ENCODE data around the gene KLHL41.
A peak's percentile ranks its signal among the peaks of the same experiment; 100 is the strongest.

KLHL41 gene

DNA sequence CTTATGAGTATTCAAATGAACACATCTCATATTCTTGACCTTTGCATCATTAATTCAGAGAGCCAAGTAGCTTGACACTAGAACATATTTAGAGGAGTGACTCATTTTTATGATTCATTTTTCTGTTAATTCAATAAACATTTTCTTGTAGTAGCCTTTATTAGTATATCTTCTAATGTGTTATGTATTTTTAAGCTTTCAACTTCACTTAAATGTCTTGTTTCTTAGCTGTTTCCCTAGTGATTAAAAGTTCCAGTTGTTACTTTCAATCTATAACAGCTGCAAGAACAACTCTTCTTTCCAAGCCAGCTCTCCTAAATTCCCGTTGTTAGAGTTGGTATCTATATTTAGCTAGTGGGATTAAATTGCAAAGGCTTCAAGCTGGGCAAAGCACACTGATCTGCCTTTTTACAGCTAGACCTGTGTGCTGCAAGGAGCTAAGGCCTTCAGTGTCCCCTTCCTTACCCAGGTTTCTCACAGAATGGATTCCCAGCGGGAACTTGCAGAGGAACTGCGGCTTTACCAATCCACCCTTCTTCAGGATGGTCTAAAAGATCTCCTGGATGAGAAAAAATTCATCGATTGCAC is at the start of gene KLHL41:
TSS of gene KLHL41 (plus strand) at position 405 of the 588 bp plus-strand sequence. CDS start at position 482, 77 bp downstream.
- peak; percentile 49 for DNase-seq

DNA sequence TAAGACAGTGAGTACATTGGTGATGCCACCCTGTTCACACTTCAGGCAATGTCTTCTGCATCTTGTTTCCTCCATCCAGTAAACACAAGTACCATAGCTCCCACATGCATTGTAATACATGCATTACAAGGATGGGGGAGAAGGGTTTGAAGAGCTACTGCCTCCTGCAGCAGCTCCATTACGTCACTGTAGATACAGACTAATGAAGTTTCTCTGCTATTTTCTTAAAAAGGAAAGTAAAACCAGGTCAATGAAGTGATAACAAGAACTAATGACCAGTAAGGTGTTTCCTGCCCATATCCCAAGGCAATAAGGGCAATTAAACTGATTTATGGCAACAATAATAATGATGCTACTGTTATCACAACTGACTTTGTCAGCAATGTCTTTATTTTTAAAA is 48.4 kb upstream of the KLHL41 start:
- DNase-seq = no peak

DNA sequence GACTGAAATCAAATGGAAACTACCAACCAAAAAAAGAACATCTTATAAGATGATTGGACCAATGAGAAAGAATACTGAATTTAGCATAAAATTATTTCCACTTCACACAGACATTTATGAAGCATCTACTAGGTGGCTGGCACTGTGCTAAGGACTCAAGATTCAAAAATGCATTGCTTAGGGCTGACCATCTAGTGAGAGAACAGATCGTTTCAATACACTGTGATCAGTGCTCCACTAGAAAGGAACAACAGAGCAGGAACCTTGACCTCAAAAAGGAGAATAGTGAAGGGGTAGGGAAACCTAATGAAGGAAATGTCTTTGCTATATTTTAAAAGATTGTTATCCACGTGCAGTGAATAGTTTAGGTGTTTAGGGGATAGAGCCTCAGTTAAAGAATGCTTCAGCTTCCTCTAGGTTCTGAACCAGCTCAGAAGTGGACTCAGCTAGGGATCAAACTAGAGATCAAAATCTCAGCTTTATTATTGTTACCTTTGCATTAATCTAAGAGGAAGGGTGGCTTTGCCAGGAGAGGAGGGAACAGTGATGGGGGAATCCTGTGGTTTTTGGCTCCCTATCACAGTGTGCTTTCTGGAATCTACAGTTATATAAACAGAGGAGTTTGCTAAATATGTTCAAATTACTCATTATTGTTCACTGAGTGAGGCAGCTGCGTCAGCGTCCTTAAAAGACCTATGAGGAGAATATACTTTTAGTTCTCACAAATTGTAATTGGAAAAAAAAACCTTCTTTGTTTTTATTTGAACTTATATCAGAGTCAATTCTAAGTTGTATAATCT is 46.4 kb upstream of the KLHL41 start:
- no peak for DNase-seq

DNA sequence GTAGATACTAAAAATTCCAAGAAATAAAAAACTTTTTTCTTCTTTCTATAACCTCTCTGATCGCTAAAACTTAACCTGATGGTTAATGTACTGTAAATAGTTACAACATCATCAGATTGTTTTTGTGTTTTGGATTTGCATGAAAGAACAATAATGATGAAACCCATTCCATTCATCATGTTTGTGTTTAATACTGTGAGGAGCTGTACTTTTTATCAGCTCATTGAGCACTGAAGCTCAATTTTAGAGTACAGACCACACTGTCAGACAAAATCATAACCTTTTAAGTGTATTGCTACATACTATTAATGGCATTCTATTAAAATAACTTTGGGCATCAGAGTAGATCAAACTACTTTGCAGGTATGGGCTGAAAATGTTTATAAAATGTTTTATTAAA is 45.0 kb upstream of the KLHL41 start:
- no peak for DNase-seq

DNA sequence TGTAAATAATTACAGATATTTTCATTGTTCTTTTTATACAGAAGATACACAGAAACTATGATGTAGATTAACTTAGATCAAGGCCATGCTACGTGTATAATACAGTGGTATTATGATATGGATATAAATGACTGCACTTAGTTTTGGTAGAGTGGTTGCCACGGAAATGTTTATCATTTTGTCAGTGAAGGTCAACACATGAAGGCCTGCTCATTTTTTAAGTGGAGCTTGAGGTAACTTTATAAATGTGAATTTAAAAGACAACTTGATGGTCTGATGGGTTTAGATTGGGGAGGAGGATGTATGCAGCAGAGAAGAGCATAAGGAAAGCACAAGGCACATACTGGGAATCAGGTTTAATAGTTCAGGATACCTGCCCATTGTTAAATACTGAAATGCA is 44.6 kb upstream of the KLHL41 start:
- DNase-seq = no peak

DNA sequence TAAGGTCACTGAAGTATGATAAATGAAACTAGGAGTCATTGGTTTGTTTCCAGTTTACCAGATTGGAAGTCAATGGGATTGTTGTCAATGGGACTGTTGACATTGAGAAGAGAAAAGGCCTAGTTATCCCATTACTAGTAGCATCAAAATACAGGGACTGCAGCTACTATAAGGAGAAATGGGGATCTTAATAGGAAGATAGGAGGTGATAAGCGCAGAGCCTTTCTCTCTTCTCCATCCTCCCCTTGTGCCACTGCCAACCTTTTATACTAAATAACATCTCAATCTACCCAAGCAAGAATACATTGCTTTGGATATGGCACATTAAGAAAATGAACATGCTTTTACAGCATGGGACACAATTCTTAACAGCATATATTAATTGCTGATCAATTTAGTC is 40.7 kb upstream of the KLHL41 start:
- no peak for DNase-seq

DNA sequence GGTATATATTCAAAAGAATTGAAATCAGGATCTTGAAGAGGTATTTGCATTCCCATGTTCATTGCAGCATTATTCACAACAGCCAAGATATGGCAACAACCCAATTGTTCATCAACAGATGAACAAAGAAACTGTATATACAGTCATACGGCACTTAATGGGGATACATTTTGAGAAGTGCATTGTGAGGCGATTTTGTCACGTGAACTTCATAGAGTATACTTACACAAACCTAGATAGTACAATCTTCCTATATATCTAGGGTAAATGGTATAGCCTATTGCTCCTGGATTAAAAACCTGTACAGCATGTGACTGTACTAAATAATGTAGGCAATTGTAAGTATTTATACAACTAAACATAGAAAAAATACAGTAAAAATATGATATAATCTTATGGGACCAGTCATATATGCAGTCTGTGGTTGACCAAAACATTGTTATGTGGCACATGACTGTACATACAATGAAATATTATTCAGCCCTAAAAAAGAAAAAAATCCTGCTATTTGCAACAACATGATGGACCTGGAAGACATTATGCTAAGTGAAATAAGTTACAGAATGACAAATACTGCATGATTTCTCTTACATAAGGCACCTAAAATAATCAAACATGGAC is 39.4 kb upstream of the KLHL41 start:
- no peak for DNase-seq

DNA sequence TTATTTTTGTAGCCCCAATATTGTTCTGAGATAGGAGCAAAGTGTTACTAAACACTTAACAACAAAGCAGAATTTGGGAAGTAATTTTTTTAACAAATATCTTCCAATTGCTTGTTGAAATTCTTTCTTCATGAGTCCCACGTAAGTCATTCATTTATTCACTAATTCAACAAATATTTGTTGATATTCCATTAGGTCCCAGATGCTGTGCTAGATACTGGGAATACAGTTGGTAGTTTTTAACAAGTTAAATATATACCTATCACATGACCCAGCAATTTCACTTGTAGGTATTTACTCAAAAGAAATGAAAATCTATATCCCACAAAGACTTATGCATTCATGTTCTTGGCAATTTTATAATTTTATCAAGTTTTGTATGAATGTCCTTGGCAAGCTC is 37.3 kb upstream of the KLHL41 start:
- DNase-seq = no peak

DNA sequence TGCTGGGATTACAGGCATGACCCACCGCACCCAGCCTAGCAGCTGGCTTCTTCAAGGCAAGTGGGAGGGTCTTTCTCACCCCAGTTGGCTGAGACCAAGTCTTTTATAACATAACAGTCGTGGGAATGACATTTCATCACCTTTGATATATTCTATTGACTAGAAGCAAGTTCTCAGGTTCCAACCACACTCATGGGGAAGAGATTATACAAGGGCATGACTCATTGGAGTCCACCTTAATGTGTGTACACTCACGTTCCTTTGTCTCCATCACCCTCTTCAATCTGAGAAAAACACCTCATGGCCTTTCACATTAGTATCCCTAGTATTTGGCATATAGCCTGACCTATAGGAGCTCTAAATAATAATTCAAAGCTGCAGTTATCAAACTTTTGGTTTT is 33.0 kb upstream of the KLHL41 start:
- DNase-seq = no peak

DNA sequence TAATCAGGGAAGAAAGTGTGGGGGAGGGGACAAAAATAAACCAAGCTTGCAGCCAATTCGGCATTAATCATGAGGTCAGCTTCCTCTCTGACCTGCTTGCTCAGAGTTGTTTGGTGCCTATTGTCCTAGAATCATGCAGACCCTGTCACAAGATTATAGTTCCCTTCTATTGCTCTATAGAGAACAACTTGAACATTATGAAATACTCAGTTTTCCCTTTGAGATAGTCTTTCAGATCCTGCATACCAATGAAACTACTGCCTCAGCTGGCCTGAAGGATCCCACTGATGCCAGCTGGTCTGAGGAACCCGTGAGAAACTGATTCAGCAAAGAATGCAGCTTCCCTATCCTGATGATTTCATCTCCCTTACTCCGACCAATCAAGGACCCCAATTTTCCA is 31.2 kb upstream of the KLHL41 start:
- no peak for DNase-seq

DNA sequence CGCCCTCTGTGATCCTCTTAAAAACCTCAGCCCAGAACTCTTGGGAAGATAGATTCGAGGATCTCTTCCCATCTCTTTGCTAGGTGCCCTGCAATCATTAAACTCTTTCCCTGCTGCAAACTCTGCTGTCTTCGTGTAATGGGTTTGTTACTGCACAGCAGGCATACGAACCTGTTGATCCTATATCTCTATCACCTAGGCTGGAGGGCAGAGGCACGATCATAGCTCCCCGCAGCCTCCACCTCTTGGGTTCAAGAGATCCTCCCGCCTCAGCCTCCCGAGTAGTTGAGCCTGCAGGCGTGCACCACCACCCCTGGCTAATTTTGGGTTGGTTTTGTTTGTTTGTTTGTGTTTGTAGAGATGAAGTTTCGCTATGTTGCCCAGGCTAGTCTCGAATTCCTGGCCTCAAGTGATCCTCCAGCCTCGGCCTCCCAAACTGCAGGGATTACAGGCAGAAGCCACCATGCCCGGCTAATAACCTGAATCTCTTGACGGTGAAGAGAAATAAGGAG is 30.7 kb upstream of the KLHL41 start:
- no peak for DNase-seq

DNA sequence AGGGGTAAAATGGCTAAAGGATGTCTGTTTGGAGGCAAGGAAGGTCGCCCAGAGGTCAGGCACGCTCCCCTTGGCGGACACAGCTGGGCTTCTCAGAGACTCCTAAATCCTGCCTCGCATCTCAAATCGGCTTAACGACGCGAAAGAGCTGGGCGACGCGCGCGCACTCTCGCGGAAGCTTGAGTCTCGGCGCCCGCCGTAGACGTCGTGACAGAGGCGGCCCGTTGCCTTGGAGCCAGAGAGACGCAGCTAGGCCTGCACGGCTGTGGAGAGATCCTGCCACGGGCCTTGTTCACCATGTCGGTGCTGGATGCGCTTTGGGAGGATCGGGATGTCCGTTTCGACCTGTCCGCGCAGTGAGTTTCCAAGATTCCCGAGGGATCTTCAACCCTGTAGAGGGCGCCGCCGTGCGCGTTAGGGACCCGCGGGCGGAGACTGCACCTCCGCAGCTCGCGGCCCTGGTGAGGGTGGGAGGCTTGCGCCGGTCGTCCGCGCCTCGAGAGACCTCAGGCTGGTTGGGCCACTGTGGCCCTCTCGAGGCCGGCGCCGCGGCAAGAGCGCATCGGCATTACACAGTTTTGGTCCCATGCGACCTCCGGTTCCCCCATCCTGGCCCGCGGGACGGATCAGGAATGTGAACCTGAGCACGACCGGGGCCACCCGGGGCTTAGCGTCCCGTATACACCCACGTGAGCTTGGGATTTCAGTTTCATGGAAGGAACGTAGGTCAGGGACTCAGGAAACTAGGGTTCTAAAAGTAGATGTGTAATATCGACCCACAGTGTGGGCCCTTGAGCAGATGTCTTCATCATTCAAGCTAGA is 30.0 kb upstream of the KLHL41 start, which contains the start of gene BBS5:
TSS of gene BBS5 (plus strand) at position 238 of the 822 bp plus-strand sequence. CDS start at position 298, 60 bp downstream.
- peak; percentile 91 for DNase-seq

DNA sequence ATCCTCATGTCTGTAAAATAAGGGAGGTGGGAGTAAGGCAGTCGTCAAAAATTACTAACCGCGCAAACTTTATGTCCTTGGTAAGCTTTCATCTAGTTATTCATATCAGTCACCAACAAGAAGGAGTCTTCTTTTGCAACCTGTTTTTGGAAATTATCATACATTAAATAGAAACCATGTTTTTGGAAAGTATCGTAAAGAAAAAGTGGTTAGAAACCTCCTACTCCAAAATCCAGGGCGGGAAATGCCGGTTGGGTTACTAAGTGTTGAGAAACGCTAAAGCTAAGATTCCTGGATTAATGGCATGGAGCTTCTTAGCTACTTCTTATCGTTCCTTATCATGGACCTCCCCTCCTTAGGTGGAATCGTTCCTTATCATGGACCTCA is 29.4 kb upstream of the KLHL41 start:
- no peak for DNase-seq

DNA sequence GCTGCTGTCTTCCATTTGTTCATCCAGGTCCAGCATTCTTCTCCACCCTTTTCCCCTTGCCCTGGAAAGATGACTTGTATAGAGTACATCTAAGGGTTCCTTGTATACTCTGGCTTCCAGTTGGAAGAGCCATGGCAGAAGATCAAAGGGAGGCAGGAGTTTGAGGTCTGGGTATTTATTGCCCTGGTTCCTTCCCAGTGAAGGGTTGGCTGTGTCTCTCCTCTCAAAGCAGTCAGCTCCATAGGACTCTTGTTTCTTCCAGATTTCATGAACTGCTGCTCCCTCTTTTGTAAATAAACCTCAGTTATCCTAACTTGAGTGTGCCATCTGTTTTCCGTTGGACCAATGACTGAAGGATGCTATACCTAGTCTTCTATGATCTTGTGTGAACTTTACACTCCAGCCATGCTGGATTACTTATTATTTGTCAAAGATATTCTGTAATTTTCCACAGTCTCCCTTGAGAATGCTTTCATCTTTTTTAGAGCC is 23.8 kb upstream of the KLHL41 start:
- DNase-seq = no peak

DNA sequence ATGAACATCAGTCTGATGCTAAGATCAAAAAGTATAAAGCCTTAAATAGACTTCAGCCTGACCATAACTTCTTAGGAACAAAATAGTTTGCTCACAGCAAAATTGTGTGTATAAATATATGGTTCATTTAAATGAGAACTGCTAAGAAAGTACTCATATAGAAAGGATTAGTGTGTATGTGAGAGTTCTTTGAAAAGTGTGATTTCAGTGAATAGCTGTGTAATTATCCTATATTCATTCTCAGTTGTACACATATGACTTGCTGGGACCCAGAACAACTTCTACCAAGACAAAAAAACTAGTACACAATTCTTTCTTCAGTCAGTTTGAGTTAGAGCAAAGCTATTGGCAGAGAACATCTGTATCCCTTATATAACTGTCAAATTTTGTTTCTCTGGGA is 23.0 kb upstream of the KLHL41 start:
- no peak for DNase-seq

DNA sequence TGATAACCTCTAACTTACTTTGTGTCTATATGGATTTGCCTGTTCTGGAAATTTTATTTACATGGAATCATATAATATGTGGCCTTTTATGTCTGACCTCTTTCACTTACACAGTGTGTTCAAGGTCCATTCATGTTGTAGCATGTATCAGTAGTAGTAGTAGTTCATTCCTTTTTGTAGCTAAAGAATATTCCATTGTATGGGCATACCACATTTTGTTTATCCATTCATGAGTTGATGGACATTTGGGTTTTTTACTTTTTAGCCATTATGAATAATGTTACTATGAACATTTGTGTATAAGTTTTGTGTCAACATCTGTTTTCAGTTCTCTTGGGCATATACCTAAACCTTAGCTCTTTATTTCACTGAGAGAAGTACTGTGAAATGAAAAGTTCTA is 18.7 kb upstream of the KLHL41 start:
- DNase-seq = no peak

DNA sequence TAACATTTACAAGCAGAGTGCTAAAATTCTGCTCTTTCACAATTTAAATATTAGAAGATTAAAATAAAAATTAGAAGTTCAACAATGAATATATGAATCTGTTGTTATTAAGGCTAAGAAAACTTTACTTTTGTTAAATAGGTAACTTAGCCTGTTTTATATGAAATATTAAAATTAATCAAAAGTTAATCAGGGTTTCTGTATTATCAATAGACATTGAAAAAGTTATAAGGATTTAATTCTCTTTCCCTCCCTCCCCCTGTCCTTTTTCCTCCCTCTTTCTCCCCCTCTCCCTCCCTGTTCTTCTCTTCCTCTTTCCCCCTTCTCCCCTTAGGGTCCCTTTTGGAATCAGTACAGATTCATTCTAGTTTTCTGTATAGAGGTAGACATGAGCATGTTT is 18.1 kb upstream of the KLHL41 start:
- DNase-seq = no peak

DNA sequence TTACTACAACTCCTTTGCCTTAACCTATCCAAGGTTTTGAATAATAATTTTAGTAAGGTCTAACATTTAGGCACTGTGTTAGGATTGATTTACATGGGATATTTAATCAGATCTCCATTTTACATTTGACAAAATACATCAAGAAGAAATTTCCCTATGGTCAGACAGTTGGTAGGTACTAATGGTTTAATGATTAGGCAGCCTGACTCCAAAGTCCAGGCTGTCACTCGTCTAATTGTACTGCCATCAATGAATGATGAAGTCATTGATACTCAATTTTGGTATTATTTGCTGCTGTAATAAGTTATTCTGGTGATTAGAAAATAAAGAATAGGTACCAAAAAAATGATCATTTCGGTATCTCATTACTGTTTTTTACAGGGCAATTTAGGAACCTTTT is 16.1 kb upstream of the KLHL41 start:
- DNase-seq = no peak

DNA sequence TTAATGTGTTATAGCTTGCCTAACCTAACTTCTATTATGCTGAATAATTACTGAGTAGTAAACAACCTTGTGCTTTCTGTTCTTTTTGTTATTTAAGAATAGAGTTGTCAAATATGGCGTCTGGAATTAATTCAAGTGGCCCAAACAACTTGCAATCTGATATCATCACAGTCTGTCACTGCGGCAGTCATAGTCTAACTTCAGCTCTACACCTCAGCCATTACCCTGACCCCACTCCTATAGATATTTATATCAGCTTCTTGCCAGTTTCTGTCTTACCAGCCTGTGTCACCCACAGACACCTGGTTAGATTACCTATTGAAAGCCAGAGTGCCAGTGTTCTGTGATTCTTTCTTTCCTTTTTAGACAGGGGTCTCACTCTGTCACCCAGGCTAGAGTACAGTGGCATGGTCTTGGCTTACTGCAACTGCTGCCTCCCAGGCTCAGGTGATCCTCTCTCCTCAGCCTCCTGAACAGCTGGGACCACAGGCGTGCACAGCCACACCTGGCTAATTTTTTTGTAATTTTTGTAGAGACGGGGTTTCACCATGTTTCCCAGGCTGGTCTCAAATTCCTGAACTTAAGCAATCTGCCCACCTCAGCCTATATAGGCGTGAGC is 14.1 kb upstream of the KLHL41 start:
- no peak for DNase-seq

DNA sequence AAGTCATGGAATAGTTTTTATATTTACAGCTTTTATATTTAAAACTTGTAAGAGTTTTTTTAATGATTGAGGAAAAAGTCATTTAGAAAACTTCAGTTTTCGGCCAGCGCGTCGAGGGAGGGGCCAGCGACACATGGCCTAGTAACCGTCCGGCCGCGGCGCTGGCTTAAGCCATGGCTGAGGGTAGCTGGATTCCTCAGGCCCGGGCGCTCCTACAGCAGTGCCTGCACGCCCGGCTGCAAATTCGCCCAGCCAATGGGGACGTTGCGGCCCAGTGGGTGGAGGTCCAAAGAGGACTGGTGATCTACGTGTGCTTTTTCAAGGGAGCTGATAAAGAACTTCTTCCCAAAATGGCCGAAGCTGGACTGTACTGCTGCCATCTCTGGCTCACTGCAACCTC is 4.9 kb upstream of the KLHL41 start:
- DNase-seq = no peak

DNA sequence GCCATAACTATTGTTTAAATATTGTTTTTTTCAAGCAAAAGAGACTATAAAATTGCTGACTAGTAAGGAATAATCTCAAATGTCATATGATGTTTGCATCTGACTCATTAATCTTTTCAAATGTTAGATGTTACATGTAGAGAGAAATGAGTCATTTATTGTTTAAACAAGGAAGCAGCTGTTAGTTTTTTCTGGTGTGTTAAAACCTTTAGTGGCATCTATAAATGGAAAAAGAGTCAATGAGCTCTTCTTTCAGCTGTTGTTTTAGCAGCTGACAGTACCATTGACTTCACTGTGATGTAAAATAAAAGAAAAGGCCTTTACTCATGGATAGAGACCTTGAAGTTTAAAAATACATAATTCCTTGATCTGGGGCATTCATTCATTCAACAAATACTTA is 1.8 kb upstream of the KLHL41 start:
- no peak for DNase-seq

DNA sequence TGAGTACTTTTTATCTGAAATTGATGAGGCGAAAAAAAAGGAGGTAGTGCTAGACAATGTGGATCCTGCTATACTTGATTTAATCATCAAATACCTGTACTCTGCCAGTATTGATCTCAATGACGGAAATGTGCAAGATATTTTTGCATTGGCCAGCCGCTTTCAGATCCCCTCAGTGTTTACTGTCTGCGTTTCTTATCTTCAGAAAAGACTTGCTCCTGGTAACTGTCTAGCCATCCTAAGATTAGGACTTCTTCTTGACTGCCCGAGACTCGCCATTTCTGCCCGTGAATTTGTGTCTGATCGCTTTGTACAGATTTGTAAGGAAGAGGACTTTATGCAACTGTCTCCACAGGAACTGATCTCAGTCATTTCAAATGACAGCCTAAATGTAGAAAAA is 453 bp downstream of the KLHL41 start:
- DNase-seq = no peak

DNA sequence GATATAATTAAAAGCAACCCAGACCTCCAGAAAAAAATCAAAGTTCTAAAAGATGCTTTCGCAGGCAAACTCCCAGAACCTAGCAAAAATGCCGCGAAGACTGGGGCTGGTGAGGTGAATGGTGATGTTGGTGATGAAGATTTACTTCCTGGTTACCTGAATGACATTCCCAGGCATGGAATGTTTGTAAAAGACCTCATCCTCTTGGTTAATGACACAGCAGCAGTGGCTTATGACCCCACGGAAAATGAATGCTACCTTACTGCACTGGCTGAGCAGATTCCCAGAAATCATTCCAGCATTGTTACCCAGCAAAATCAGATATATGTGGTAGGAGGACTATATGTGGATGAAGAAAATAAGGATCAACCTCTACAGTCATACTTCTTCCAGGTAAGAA is 994 bp downstream of the KLHL41 start:
- DNase-seq = no peak

Measured in femur (tissue), 1 donor.